NCI-H524 (cell line): ENCODE measurements around the gene REG1B.
"Not testable (repeated sequence)": the region's sequence is repeated elsewhere in the genome, so short reads cannot be mapped to it uniquely, and the experiment has no call there.

ENCODE experiments used
- DNase-seq, 2 experiments: peaks; one replicate each; lab custom pipeline; 2025; lab: John Stamatoyannopoulos, UW

REG1B gene

GRCh38 chr2:79084495-79085135 is 3.2 kb downstream of the REG1B start:
- DNase-seq: no peak

- no peak for DNase-seq
Observed at GRCh38 chr2:79083597-79084251, 4.1 kb downstream of the REG1B start.

DNA sequence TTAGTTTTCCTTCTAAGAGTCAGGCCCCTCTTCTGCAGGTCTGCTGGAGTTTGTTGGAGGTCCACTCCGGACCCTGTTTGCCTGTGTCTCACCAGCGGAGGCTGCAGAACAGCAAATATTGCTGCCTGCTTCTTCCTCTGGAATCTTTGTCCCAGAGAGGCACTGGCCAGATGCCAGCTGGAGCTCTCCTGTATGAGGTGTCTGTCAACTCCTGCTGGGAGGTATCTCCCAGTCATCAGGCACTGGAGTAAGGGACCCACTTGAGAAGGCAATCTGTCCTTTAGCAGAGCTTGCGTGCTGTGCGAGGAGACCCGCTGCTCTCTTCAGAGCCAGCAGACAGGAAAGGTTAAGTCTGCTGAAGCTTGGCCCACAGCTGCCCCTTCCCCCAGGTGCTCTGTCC is 4.8 kb downstream of the REG1B start:
- DNase-seq: peak in 1 of 2 experiments; percentile 65

- no peak for DNase-seq
Observed at GRCh38 chr2:79071078-79071477, 16.7 kb downstream of the REG1B start.

- no peak for DNase-seq
Observed at GRCh38 chr2:79065201-79065600, 22.6 kb downstream of the REG1B start.

- DNase-seq: not testable (repeated sequence)
Observed at GRCh38 chr2:79054769-79055168, 33.0 kb downstream of the REG1B start.

DNA sequence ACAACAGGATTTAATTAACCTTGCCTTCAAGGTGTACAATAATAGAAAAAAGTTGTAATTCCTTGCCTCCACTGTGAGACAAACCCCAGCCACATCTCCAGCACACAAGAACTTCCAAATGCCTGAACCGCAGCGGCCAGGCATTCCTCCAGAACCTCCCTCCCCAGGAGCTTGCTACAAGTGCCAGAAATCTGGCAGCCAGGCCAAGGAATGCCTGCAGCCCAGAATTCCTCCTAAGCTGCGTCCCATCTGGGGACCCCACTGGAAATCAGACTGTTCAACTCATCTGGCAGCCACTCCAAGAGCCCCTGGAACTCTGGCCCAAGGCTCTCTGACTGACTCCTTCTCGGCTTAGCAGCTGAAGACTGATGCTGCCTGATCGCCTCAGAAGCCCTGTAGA is 34.3 kb downstream of the REG1B start:
- DNase-seq: not testable (repeated sequence)

DNA sequence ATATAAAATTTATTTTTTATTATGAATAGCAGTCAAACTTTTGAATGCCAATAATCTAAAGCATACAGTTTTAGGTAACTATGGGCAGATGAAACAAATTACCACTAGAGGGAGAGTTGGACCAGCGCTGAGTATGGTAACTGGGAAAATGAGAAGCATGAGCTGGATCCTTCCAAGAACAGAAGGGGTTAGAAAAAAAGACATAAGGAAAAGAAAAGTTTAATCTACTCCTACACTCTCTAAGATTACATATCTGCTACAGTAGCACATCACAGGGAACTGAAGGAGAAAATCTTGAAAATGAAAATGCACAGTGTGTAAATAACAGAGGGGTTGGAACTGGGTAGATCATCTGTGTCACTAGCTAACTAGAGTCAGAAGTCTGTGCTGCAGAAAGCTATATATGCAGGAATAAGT is 46.8 kb downstream of the REG1B start:
- DNase-seq: peak; percentile 27 to 41

GRCh38 chr2:79039944-79040343 is 47.8 kb downstream of the REG1B start:
- DNase-seq: peak in 1 of 2 experiments; percentile 2
